Stimulated activated CD4-positive, alpha-beta T cell treated with anti-CD3 and anti-CD28 coated beads, Interleukin-1b, Interleukin-23, amount 100 ng/mL, for 24 hours (primary cell): ENCODE measurements around the gene WDSUB1.

ENCODE experiments used
- DNase-seq, 4 experiments: peaks; one replicate each; pipeline ENCODE4 v3.0.0-alpha.2; 2020; ENCODE audit warnings: low read depth in 4 of 4, low spot score in 1 of 4

Gene WDSUB1, protein sequence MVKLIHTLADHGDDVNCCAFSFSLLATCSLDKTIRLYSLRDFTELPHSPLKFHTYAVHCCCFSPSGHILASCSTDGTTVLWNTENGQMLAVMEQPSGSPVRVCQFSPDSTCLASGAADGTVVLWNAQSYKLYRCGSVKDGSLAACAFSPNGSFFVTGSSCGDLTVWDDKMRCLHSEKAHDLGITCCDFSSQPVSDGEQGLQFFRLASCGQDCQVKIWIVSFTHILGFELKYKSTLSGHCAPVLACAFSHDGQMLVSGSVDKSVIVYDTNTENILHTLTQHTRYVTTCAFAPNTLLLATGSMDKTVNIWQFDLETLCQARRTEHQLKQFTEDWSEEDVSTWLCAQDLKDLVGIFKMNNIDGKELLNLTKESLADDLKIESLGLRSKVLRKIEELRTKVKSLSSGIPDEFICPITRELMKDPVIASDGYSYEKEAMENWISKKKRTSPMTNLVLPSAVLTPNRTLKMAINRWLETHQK

DNA sequence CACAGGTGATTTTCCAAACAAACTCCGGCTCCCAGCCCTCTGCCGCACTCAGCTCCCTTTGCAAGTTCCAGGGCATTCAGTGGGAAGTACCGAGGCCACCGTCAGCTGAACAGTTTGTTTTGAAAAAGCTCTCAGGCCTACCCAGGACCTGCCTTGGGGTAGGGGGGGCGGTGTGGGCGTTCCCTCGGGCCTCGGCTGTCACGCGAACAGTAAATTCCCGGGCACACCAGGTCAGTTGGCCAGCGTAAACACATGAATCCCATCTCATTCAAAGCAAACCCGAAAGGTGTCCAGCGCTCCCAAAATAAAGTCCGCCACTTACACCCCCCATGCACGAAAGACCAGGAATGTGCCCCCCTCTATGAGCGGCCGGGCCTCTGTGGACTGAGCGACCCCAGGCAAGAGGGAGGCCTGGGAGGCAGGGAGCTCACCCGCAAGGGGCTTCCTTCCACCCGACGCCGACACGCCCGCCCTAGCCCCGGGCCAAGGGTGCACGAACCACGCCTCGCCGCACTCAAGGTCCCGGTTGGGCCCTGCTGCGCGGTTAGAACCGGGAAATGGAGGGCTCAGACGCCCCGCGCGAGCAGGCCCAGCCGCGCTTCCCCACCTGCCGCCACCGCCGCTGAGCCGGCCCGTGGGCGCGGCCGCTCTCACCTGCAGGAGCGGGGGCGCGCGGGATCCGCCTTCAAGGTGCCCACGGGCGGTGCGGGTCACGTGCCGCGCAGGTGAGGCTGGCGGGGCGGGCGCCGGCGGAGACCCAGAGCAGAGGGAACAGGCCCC, at the start of gene WDSUB1:
Gene WDSUB1 (minus strand): TSS at position 775 of the 780 bp plus-strand sequence. CDS start 3,634 bp downstream, outside the sequence.
- peak in 2 of 4 experiments; percentile 7 to 9 for DNase-seq

DNA sequence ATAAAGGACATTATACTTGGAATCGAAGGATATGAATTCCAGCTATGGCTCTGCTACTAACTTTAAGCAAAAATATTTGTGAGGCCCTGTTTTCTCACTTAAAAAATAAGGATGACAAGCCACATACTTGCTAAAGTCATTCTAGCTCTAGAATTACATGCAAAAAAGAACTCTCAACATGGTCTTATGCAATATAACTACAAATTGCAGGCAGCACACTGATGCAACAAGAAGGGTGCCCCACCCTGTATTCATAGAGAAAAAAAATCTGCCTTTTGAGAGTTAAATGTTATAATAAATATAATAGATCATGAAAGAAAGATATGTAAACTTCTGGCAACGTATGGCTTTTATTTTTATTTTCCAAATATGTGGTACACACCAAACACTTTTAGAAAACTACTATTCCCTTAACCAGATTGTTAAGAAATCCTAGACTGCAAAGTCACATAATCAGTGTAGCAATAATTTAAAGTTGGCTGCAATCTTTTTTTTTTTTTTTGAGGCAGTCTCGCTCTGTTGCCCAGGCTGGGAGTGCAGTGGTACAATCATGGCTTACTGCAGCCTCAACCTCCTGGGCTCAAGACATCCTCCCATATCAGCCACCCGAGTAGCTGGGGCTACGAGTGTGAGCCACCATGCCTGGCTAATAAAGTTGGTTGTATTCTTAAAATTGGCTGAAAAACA, 40.2 kb upstream of the WDSUB1 start:
- no peak for DNase-seq

DNA sequence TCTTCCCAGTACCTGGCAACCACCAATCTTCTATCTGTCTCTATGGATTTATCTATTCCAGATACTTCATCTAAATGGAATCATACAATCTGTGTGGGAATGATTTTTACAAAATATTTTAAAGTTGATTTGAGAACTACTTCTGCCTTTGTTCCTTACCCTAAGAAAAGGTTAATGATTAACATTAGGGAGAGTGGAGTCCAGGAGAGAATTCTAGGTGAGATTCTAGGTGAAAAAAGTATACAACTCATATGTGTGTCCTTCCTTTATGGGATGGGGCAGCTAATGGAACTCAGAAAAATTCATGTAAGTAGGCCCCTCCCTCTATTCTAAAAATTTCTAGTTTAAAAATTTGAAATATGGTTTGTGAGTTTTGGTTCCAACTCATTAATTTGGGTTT, 35.9 kb upstream of the WDSUB1 start:
- DNase-seq, result no peak

DNA sequence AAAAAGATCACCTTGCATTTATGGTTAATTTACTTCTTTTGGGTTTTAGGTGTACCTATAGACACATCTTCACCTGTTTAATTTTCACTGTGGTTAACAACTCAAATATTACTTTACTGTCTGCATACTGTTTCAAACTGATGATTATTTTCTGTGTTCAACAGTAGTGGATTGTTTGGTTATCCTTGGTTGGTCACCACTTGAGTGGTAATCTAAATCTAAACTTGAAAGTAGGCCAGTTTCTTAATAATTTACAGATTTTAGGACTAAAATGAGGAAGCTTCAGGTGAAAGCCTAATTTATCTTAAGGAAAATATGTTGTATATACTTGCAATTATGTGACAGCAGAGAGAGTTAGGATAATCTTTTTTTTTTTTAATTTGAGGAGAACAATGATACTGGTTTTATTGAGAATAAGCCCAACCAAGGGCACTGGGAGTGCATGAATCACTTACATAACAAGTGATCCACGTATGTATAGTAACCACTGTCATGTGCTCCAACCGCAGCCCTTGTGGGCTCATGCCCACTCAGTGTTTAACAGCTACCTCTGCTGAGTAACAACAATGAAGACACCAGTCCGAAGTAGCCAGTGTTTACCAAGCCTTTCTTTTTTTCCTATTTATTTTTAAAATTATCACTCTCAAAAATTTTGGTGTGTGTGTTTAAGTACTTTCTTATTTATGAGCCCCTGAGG, 31.0 kb upstream of the WDSUB1 start:
- no peak for DNase-seq

DNA sequence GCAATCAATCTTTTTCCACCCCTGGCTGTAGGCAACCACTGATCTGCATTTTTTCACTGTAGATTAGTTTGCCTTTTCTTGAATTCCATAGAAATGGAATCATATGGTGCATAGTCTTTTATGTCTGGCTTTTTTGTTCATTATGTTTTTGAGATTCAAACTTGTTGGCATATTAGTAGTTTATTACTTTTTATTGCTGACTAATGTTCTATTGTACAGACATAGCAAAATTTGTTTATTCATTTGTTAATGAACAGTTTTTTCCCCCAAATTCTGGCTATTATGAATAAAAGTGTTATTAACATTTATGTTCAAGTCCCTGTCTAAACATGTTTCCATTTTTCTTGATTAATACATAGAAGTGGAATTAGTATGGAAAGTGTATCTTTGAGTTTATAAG, 21.4 kb upstream of the WDSUB1 start:
- no peak for DNase-seq

DNA sequence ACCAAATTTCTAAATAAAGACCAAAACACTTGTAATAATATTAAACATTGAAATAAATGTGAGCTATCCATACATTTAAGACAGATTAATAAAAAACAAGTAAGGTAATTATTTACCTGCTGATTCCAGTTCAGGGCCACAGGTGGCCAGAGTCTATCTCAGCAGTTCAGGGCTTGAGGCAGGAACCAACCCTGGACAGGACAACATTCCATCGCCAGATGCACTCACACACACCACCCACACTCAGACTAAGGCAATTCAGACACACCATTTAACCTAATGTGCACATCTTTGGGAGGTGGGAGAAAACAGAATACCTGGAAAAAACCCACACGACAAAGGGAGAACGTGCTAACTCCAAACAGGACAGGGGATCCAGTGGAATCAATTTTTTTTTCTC, 14.1 kb upstream of the WDSUB1 start:
- DNase-seq, result no peak

DNA sequence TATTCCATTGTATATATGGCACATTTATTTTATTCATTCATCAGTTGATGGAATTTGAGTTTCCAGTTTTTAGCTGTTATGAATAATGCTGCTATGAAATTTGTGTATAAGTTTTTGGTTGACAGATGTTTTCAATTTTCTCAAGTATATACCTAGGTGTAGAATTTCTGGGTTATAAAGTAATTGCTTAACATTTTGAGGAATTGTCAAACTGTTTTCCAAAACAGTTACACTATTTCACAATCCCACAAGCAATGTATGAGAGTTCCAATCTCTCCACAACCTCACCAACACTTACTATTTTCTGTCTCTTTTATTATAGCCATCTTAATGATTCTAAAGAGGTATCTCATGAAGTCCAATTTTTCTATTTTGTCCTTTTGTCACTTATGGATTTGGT, 12.5 kb upstream of the WDSUB1 start:
- DNase-seq, result no peak

DNA sequence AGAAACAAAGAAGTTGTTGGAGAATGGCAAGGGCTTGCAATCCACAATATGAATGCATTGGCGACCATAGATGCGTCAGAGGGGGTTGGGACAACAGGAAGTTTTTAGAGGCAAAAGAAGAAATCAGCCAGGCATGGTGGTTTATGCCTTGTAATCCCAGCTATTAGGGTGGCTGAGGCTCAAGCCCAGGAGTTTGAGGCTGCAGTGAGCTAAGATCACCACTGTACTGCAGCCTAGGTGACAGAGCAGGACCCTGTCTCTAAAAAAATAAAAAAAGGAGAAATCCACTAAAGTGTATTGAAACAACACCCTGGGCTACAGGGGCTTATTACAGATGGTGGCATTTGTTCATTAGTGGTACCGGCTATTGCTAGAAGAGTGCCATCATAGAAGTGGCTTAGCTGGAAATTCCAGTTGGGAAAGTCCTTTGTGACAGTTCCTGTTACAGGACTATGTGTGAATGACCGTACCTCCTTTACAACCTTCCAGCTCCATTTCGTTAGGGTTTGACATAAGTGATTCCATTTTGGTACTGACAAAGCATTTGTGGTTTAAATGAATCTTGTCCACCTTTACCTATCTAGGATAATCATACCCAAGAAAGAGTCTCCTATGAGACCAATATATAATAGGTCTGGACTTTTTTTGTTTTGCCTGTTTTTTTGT, 10.7 kb upstream of the WDSUB1 start:
- DNase-seq, result no peak

DNA sequence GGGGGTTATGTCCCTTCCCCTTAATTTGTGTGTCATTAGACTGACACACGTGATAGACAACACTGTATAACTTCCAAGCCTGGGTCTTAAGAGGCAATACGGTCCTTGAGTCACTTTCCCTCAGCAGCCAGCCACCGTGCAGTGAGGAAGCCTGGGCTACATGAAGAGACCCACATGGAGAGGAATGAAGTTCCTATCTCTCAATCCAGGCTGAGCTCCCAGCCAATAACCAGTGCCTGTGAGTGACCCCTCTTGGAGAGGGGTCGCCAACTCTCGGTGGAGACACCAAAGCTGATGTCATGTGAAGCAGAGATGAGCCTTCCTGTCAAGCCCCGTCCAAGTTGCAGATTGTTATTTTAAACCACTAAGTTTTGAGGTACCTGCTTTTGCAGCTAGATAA, 5.7 kb upstream of the WDSUB1 start:
- DNase-seq, result no peak

DNA sequence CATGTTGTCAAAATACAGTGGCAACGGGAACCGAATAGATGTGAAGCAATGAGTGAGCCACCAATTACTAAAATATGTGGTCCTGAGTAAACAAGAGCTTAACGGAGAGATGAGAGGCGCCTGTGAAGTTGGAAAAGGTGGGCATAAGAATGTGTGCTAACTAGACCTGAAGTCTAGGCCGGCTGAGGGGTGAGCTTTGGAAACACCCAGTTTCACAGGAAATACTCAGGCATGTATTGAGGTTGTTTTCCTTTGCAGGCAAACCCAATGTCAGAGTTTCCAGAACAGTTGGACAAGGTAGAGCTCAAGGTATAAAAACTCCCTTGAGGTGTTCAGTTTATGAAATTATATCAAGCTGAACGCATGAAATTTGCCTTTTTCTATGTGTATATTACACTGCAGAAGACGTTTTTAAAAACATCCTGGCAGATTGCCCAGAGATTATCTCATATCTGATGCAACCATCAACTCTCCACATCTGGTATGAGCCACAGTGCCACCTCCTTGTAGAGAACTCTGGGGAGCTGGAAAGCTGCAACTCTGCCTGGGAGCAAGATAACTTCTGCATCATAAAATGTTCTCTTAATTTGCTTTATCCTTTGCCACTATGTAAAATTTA, 3.9 kb upstream of the WDSUB1 start:
- DNase-seq, result no peak

DNA sequence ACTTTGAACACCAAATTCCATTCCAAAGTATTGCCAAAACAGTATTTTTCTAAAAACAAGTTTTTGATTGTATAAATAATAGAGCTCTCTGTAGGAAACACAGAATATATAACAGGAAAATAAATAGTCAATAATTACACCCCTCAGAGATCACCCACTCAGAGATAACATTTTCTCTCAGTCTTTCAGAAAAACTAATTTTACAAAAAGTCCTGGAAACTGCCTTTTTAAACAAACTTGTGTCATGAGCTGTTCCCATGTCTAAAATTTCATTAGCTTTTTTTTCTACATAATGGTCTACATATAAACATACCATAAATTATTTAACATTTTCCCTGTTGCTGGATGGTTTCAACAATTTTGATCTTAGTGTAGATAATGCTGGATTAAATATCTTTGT, 1.2 kb upstream of the WDSUB1 start:
- DNase-seq, result no peak

DNA sequence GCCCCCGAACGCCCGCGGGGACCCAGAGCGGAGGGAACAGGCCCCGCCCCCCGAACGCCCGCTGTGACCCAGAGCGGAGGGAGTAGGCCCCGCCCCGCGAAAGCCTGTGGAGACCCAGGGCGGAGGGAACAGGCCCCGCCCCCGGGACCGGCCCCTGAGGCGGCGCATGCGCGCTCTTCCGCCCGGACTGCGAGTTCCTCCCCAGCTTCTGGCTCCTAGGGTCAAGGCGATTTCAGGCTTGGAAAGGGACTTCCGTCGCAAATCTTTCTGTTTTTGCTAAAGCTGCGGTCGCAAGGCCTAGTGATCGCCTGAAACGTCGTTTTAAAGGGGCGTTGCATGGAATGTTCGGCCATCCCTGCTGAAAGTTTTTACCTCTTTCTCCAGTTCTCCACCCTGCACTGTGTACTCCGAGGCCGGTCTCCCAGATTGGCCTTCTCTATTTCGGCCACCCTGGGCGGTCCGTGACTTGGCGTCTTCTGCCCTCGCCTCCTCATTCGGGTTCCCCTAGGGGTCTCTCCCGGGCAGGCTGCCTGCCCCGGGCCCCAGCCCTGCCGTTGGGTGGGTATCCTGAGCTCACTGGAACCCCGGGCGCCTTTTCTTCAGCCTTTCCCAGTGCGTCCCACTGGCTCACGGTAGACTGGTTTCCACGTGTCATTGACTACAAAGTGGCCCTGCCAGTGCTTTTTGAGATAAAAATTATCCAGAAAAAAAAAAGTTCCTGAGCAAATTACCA, 372 bp upstream of the WDSUB1 start:
- peak; percentile 90 to 98 (median 94) for DNase-seq

DNA sequence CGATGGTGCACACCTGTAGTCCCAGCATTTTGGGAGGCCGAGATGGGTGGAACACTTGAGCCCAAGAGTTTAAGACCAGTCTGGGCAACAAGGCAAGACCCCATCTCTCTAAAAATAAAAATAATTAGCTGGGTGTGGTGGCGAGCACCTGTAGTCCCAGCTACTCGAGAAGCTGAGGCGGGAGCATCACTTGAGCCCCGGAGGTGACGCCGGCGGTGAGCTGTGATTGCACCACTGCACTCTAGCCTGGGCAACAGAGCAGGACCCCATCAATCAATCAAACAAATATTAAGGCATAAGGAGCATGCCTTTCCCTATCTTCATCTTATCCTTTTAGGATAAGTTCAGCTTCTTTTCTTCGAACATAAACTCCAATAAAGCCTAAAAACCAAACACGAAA, 1.1 kb downstream of the WDSUB1 start:
- no peak for DNase-seq

DNA sequence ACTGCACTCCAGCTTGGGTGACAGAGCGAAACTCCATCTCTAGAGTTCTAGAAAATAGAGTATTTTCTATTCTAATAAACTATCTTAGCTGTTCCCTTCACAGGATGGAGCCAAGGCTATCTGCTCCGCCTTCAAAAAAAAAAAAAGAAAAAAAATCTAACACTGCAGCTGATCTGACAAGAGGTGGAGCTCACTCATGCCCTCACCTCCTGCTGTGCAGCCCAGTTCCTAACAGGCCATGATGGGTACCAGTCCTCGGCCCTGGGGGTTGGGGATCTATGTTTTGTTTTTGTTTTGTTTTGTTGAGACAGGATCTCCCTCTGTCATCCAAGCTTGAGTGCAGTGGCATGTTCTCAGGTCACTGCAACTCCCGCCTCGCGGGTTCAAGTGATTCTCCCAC, 3.0 kb downstream of the WDSUB1 start:
- DNase-seq, result no peak

DNA sequence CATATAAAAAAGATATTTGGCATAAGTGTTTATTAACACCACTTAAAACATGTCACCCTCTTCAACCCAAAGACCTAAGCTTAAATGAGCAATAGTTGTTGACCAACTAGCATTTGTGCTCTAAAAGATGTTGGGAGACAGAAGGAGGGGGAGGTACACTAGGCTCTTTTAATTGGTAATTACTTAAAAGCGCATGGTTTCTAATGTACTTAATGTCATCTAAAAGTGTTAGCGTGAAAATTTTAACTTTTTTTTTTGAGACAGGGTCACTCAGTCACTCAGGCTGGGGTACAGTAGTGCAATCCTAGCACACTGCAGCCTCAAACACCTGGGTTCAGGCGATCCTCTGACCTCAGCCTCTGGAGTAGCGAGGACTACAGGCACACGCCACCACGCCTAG, 5.5 kb downstream of the WDSUB1 start:
- DNase-seq, result no peak

DNA sequence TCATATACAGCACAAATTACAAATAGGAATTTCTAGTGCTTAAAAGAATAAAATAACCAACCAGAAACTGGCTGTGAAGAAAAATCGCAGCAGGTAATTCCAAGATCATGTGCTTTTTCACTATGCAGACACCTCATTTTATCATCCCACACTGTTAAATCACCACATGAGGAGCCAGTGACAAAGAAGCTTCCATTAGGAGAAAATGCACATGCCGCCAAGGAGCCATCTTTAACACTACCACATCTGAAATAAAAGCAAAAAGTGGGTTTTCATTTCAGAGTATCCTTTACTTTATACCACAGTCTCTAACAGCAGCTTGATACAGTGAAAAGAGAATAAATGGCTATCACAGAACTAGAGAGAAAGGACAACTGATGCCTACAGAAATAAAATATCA, 6.8 kb downstream of the WDSUB1 start:
- DNase-seq, result no peak

DNA sequence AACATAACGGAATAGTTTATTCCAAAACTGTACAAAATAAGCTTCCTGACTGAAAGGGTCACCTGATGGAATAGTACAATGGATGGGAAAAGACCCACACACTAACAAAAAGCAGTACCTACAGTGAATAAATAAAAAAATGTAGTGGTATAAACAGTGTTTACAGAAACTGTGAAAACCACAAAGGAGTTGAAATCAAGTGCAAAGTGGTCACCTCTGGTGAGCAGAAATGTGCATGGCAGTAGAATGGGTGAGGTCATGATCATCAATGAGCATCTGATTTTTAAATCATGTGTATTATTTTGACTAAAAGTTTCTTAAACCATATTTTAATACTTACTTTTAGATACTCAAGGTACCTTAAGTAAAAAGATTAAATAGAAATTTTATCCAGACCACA, 11.4 kb downstream of the WDSUB1 start:
- no peak for DNase-seq

DNA sequence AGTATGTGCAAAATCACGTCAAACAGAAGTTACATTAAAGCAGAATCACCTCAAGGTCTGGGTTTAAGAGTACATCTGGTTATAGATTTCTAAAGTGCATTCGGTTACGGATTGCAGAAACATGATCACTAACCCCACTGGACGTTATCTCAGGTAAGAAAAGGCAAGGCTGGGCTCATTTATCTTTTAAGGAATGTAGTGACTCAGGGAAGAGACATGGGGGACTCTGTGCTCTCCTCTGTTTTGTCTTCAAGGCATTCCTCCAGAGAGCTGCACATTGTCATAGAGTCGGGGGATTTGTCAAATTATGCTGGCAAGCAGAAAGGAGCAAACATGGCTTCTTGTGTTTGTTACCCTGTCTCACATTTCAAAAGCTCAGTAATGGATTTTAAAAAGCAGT, 14.3 kb downstream of the WDSUB1 start:
- no peak for DNase-seq

DNA sequence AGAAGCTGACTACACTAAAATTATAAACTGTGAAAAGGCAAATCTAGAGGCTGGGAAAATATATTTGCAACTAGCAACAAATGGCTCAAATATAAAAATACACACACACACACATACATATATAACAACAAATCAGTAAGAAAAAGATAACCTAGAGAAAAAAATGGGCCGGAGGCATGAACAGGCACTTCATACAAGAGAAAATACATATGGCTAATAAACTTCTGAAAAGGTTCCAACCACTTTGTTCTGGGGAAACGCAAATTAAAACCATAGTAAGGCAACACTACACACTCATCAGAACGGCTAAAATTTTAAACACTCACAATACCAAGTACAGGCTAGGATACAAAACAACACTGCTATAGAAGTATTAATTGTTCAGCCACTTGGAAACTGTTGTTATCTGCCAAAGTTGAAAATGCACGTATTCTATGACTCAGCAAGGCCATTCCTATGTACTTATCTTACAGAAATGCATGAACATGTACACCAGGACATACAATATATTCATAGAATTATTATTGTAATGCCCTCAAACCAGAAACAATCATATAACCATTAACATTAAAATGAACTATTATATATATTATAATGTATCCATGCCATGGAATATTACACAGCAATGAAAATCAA, 15.6 kb downstream of the WDSUB1 start:
- no peak for DNase-seq
